ENCODE measurements around the gene MED12. TPM values are rescaled to one million over a fixed set of nuclear protein-coding genes. Genes with fewer than 3 reads are reported as not detected.

The MED12 gene
- total and polyA plus RNA-seq, 2 of the 8 experiments (the other 6 are each of a cell fraction or from before 2014, with no cell fraction given), result 19.4 to 48.9 TPM

GRCh38 chrX:71100581-71101505, 17.6 kb upstream of the MED12 start (continued):
- no peak for TF ChIP-seq SRF (IDR thresholded peaks at IDR 0.05; ENCODE audit: low read depth, low read length)
- no peak for TF ChIP-seq BRCA1 (IDR thresholded peaks at IDR 0.05; ENCODE audit: low read depth, low read length)
- no peak for TF ChIP-seq PHF8 (conservative IDR thresholded peaks at IDR 0.05; ENCODE audit: low read depth, low read length)
- TF ChIP-seq CBX8 (IDR thresholded peaks at IDR 0.05; ENCODE audit: borderline replicate concordance, low read depth, low read length), result no peak
- no peak for TF ChIP-seq MAX (IDR thresholded peaks at IDR 0.05)
- no peak for TF ChIP-seq POLR2AphosphoS5 (IDR thresholded peaks at IDR 0.05; ENCODE audit: low read depth, low read length)
- TF ChIP-seq BACH1 (IDR thresholded peaks at IDR 0.05; ENCODE audit: low read length), result no peak
- no peak for TF ChIP-seq CHD1 (IDR thresholded peaks at IDR 0.05; ENCODE audit: low read depth, low read length)
- TF ChIP-seq NANOG (IDR thresholded peaks at IDR 0.05; ENCODE audit: insufficient read depth, low read depth, low read length, poor library complexity, severe bottlenecking), result no peak

Measured in H1 (cell line).